Kidney (tissue), 14 donors: ENCODE results near the gene EHBP1L1. TPM values are rescaled to one million over a fixed set of nuclear protein-coding genes. Genes with fewer than 3 reads are reported as not detected.

Experiments
- DNase-seq, 5 donors: peaks; one replicate each; pipeline ENCODE4 v3.0.0-alpha.2; 2013 to 2020
- FAIRE-seq: peaks from 2 replicates; lab custom pipeline; 2012; peaks lifted over from hg19 to GRCh38; lab: Jason Lieb, UNC
- H3K27ac ChIP-seq, 2 donors: one replicate each; pipeline ENCODE4 v1.7.0; 2013; ENCODE audit warnings: low read depth in 2 of 2, low read length in 2 of 2, inconsistent platforms in 1 of 2
- H3K27me3 ChIP-seq: one replicate; pipeline ENCODE4 v1.7.1; 2013; ENCODE audit warnings: low read length, inconsistent platforms; ENCODE audit not compliant: control insufficient read depth, insufficient read depth
- H3K36me3 ChIP-seq, 3 donors: one replicate each; pipeline versions ENCODE4 v1.7.0 to v1.7.1; 2013; ENCODE audit warnings: low read length in 3 of 3, control low read depth in 1 of 3, inconsistent platforms in 1 of 3; ENCODE audit not compliant: insufficient read depth in 3 of 3, control insufficient read depth in 2 of 3
- H3K4me1 ChIP-seq, 3 donors: one replicate each; pipeline versions ENCODE4 v1.7.0 to v1.7.1; 2013; ENCODE audit warnings: low read length in 3 of 3, inconsistent platforms in 1 of 3, low read depth in 1 of 3; ENCODE audit not compliant: control insufficient read depth in 2 of 3, insufficient read depth in 2 of 3
- H3K4me3 ChIP-seq, 3 donors: one replicate each; pipeline versions ENCODE4 v1.7.0 to v1.8.1; 2013; ENCODE audit warnings: low read length in 3 of 3, control low read depth in 1 of 3, inconsistent platforms in 1 of 3
- H3K9ac ChIP-seq, 3 donors: one replicate each; pipeline versions ENCODE4 v1.7.0 to v1.7.1; 2013; ENCODE audit warnings: low read length in 3 of 3, control low read depth in 1 of 3, inconsistent platforms in 1 of 3
- H3K9me3 ChIP-seq, 3 donors: one replicate each; pipeline versions ENCODE4 v1.7.0 to v1.7.1; 2013; ENCODE audit warnings: low read length in 3 of 3, control low read depth in 1 of 3, inconsistent platforms in 1 of 3; ENCODE audit not compliant: control insufficient read depth in 2 of 3, insufficient read depth in 1 of 3
- intact Hi-C: fragments of 100-400 bp; cut with DNase I; formaldehyde crosslinking; loops from one replicate; pipeline ENCODE4 v1.11.1; 2022
- polyA plus RNA-seq: library from polyadenylated mRNA; stranded (reverse); fragments of 350-450 nt; fragmentation: Illumina TruSeq; extraction: RNeasy Lipid Tissue Mini Kit (QIAGEN cat#74804); gene quantifications from one replicate; pipeline ENCODE4 v1.2.3, GENCODE V29; 2014; ENCODE audit warnings: low read depth, low replicate concordance; ENCODE audit not compliant: insufficient read depth
- total RNA-seq: library from RNA; stranded (reverse); fragmentation: NEBNext Ultra II Directional; extraction: Animal tissue kit (Norgen Biotek cat#: 25700); gene quantifications from one replicate; pipeline ENCODE4 v1.2.1, GENCODE V29; 2021
- TF ChIP-seq, protein P1 (sequence below): IDR thresholded peaks from 3 replicates; pipeline ENCODE4 v1.5.1; 2012; ENCODE audit warnings: mild to moderate bottlenecking, moderate library complexity, borderline replicate concordance; ENCODE audit not compliant: insufficient read depth; ENCODE audit errors: extremely low read depth
- donor health status: control.
- donor health status: control.
- donor health status: control.
- donor health status: control.
- donor health status: control.
- donor health status: DM: yes; HTN: yes; CAD: no.
- donor health status: Normal renal cell carcinoma (clear cell type).

The EHBP1L1 gene
- total and polyA plus RNA-seq, 2 donors from 2014 or later = 20.5 to 95.4 TPM

DNA sequence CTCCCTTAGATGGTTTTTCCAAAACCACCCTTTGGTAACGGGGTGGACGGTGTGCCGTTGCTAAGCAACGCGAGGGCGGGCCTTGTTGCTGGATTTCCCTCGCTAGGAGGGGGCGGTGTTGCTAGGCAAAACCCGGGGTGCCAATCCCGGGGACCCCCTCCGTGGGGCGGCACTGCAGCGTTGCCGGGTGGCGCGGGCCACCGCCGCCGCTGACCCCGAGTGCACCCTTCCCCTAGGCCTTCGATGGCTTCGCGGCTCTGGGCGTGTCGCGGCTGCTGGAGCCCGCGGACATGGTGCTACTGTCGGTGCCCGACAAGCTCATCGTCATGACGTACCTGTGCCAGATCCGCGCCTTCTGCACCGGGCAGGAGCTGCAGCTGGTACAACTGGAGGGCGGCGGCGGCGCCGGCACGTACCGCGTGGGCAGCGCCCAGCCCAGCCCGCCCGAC lies 8.9 kb downstream of the EHBP1L1 start:
- Histone ChIP-seq H3K9me3 (no peaks in the 10 kb centered on the region), H3K4me1 (peaks cover 0 to 9% (median 0%) of the 10 kb centered on the region in 3 donors), H3K9ac (no peak overlapping the region), H3K4me3 (no peak overlapping the region), H3K27me3 (no peaks in the 10 kb centered on the region), H3K27ac (no peak overlapping the region), H3K36me3 (peaks cover 0 to 5% (median 0%) of the 10 kb centered on the region in 3 donors)
- intact Hi-C loops = no loop called here
- TF ChIP-seq, protein P1, sequence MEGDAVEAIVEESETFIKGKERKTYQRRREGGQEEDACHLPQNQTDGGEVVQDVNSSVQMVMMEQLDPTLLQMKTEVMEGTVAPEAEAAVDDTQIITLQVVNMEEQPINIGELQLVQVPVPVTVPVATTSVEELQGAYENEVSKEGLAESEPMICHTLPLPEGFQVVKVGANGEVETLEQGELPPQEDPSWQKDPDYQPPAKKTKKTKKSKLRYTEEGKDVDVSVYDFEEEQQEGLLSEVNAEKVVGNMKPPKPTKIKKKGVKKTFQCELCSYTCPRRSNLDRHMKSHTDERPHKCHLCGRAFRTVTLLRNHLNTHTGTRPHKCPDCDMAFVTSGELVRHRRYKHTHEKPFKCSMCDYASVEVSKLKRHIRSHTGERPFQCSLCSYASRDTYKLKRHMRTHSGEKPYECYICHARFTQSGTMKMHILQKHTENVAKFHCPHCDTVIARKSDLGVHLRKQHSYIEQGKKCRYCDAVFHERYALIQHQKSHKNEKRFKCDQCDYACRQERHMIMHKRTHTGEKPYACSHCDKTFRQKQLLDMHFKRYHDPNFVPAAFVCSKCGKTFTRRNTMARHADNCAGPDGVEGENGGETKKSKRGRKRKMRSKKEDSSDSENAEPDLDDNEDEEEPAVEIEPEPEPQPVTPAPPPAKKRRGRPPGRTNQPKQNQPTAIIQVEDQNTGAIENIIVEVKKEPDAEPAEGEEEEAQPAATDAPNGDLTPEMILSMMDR = no peak
- DNase-seq = peak in 3 of 5 donors; percentile 59 to 84 (median 64)
- no peak for FAIRE-seq

DNA sequence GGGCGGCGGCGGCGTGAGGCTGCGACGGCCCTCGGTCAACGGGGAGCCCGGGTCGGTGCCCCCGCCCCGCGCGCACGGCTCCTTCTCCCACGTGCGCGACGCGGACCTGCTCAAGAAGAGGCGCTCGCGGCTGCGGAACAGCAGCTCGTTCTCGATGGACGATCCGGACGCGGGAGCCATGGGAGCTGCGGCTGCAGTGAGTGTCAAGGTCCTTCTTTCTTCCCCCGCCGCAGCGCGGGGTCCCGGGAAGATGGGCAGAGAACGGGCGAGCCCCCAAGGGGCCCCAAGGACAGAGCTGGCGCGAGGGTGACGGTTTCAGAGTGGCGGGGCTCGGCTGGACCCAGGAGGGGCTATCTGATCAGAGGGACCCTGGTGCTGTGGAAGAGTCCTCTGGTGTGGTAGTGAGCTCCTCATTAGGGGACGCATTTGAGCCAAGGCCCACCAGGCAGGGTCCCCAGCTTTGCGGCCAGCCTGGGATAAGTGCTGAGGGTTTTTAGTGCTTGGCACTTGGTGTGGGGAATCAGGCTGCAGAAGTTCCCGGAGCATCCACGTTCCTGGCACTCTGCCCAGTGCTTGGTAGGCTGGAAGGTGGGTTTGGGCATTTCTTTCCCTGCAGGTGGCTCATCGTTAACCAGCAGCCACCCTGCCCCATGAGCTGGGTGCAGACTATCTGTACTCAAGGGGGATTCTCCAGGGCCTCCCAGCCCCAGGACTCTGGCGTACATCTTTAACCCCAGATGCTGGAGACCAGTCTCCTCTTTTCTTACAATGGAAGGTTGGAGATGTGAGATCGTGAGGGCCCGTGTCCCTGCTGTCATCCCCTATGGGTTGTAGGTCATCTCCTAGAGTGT lies 9.8 kb downstream of the EHBP1L1 start:
- Histone ChIP-seq H3K9me3 (no peaks in the 10 kb centered on the region), H3K27me3 (no peaks in the 10 kb centered on the region), H3K27ac (no peak overlapping the region), H3K4me3 (no peak overlapping the region), H3K36me3 (peaks cover 0 to under 1% (median 0%) of the 10 kb centered on the region in 3 donors), H3K4me1 (peaks cover 0 to 9% (median 0%) of the 10 kb centered on the region in 3 donors), H3K9ac (no peak overlapping the region)
- FAIRE-seq = no peak
- intact Hi-C loops = no loop called here
- DNase-seq = peak in 1 of 5 donors; percentile 35
- TF ChIP-seq, protein P1 = no peak

DNA sequence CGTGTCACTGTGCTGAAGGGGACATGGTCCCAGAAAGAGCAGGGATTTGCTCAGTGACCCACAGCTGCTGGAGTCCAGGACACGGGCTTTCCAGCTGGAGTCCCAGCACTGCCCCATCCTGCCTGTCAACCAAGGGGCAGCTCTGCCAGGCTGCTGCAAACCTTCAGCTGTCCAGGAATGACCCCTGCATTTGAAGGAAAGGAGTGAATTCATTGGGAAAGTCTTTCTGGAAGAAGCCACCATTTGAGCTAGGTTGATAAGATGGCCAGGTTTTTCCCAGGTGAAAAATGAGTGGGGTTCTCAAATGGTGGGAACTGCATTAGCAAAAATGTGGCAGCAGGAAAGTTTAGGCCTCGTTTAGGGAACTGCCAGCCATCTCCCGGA lies 10.4 kb downstream of the EHBP1L1 start:
- no peak for FAIRE-seq
- H3K9ac ChIP-seq = no peak overlapping the region
- no peak overlapping the region for H3K27ac ChIP-seq
- no peak for DNase-seq
- H3K36me3 ChIP-seq = no peaks in the 10 kb centered on the region
- H3K4me1 ChIP-seq = peaks cover 0 to 9% (median 0%) of the 10 kb centered on the region in 3 donors
- H3K9me3 ChIP-seq = no peaks in the 10 kb centered on the region
- TF ChIP-seq, protein P1 = no peak
- H3K4me3 ChIP-seq = no peak overlapping the region
- intact Hi-C loops = no loop called here
- H3K27me3 ChIP-seq = no peaks in the 10 kb centered on the region
